ENCODE measurements around the gene FER.

Gene FER

GRCh38 chr5:109080481-109080880, 332.8 kb downstream of the FER start:
- POLR2A ChIA-PET, result no interaction called here
- CTCF ChIA-PET, result no interaction called here
- Histone ChIP-seq H3K36me3 (ENCODE audit: control insufficient read depth in 2 of 2, insufficient read depth in 1 of 2, low read length in 2 of 2) (no peaks in the 10 kb centered on the region), H3K4me3 (ENCODE audit: low read depth, low read length) (no peak overlapping the region), H3K9me3 (ENCODE audit: control insufficient read depth, insufficient read depth, low read depth, low read length) (no peaks in the 10 kb centered on the region), H3K27ac (ENCODE audit: extremely low read depth, low read depth, low read length) (no peak overlapping the region), H3K4me1 (ENCODE audit: control insufficient read depth, insufficient read depth, low read length) (peaks cover 9% of the 10 kb centered on the region)
- no peak for TF ChIP-seq ZBTB17 (tag by site-specific recombination; IDR thresholded peaks at IDR 0.05)
- no peak for TF ChIP-seq ZSCAN18 (tag by site-specific recombination; IDR thresholded peaks at IDR 0.05)
- TF ChIP-seq ZNF670 (tag by site-specific recombination; IDR thresholded peaks at IDR 0.05; ENCODE audit: low read depth), result no peak
- no peak for TF ChIP-seq ZNF623 (tag by site-specific recombination; IDR thresholded peaks at IDR 0.05)
- TF ChIP-seq, protein P1, sequence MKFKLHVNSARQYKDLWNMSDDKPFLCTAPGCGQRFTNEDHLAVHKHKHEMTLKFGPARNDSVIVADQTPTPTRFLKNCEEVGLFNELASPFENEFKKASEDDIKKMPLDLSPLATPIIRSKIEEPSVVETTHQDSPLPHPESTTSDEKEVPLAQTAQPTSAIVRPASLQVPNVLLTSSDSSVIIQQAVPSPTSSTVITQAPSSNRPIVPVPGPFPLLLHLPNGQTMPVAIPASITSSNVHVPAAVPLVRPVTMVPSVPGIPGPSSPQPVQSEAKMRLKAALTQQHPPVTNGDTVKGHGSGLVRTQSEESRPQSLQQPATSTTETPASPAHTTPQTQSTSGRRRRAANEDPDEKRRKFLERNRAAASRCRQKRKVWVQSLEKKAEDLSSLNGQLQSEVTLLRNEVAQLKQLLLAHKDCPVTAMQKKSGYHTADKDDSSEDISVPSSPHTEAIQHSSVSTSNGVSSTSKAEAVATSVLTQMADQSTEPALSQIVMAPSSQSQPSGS (tag by site-specific recombination; IDR thresholded peaks at IDR 0.05; ENCODE audit: low read depth), result no peak
- TF ChIP-seq, protein P2, sequence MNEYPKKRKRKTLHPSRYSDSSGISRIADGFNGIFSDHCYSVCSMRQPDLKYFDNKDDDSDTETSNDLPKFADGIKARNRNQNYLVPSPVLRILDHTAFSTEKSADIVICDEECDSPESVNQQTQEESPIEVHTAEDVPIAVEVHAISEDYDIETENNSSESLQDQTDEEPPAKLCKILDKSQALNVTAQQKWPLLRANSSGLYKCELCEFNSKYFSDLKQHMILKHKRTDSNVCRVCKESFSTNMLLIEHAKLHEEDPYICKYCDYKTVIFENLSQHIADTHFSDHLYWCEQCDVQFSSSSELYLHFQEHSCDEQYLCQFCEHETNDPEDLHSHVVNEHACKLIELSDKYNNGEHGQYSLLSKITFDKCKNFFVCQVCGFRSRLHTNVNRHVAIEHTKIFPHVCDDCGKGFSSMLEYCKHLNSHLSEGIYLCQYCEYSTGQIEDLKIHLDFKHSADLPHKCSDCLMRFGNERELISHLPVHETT (tag by site-specific recombination; IDR thresholded peaks at IDR 0.05), result no peak
- TF ChIP-seq, protein P3, sequence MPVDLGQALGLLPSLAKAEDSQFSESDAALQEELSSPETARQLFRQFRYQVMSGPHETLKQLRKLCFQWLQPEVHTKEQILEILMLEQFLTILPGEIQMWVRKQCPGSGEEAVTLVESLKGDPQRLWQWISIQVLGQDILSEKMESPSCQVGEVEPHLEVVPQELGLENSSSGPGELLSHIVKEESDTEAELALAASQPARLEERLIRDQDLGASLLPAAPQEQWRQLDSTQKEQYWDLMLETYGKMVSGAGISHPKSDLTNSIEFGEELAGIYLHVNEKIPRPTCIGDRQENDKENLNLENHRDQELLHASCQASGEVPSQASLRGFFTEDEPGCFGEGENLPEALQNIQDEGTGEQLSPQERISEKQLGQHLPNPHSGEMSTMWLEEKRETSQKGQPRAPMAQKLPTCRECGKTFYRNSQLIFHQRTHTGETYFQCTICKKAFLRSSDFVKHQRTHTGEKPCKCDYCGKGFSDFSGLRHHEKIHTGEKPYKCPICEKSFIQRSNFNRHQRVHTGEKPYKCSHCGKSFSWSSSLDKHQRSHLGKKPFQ (tag by site-specific recombination; IDR thresholded peaks at IDR 0.05), result no peak
- TF ChIP-seq ZNF174 (tag by site-specific recombination; IDR thresholded peaks at IDR 0.05), result no peak
- TF ChIP-seq ZBTB20 (tag by site-specific recombination; IDR thresholded peaks at IDR 0.05), result no peak
- TF ChIP-seq, protein P4, sequence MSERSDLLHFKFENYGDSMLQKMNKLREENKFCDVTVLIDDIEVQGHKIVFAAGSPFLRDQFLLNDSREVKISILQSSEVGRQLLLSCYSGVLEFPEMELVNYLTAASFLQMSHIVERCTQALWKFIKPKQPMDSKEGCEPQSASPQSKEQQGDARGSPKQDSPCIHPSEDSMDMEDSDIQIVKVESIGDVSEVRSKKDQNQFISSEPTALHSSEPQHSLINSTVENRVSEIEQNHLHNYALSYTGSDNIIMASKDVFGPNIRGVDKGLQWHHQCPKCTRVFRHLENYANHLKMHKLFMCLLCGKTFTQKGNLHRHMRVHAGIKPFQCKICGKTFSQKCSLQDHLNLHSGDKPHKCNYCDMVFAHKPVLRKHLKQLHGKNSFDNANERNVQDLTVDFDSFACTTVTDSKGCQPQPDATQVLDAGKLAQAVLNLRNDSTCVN (tag by site-specific recombination; optimal IDR thresholded peaks at IDR 0.05), result no peak

- Histone ChIP-seq H3K4me3 (ENCODE audit: low read depth, low read length) (no peak overlapping the region), H3K9me3 (ENCODE audit: control insufficient read depth, insufficient read depth, low read depth, low read length) (no peaks in the 10 kb centered on the region), H3K4me1 (ENCODE audit: control insufficient read depth, insufficient read depth, low read length) (peaks cover 9% of the 10 kb centered on the region), H3K36me3 (ENCODE audit: control insufficient read depth in 2 of 2, insufficient read depth in 1 of 2, low read length in 2 of 2) (no peaks in the 10 kb centered on the region), H3K27ac (ENCODE audit: extremely low read depth, low read depth, low read length) (no peak overlapping the region)
- CTCF ChIA-PET, result no interaction called here
- POLR2A ChIA-PET, result no interaction called here
- TF ChIP-seq MEIS1 (CRISPR knock-in tag; IDR thresholded peaks at IDR 0.05; ENCODE audit: borderline replicate concordance) (no peak), ZNF169 (tag by site-specific recombination; IDR thresholded peaks at IDR 0.05) (no peak), ZNF341 (tag by site-specific recombination; IDR thresholded peaks at IDR 0.05; ENCODE audit: low read depth) (no peak), PRDM6 (tag by site-specific recombination; IDR thresholded peaks at IDR 0.05) (peak; percentile 27; the same call in 1 of the 2 replicates)
Measured at GRCh38 chr5:109080896-109081295, 333.2 kb downstream of the FER start.
